ENCODE data around the gene ACOX2.

DNA sequence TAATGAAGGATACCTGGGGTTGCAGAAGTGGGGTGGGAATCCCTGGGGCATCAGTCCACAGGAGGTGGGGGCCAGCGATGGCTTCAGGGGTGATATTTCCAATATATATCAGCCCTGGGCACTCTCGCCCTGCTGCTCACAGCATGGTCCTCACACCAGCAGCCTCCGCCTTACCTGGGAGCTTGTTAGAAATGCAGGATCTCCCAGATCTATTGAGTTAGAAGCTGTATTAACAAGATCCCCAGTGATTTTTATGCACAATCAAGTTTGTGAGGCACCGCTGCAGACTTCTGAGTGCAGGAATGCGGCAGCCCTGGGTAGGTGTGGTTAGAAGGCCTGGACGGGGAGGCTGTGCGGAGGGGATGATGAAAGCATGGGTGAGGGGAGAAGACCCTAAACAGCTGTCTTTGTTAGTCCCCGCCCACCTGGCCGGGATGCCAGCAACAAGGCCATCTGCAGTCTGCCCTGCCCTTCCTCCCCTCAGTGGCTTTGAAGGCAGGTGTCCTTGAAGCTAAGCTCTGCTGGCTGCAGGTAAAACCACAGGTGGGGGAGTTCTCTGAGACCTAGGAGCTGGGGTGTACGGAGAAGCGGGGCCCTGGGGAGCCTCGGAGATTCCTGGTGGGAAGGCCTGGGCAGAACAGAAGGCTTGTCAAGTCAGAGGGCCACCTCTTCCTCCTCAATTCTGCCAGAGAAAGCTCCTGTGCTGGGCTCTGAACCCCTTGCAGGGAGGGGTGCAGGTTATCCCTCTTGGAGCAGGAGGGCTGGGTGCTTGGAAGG, 28.8 kb upstream of the ACOX2 start:
- TF ChIP-seq POLR2AphosphoS5 (IDR thresholded peaks at IDR 0.05) (no peak), EP300 (IDR thresholded peaks at IDR 0.05) (no peak)
- TF ChIP-seq, protein P1, sequence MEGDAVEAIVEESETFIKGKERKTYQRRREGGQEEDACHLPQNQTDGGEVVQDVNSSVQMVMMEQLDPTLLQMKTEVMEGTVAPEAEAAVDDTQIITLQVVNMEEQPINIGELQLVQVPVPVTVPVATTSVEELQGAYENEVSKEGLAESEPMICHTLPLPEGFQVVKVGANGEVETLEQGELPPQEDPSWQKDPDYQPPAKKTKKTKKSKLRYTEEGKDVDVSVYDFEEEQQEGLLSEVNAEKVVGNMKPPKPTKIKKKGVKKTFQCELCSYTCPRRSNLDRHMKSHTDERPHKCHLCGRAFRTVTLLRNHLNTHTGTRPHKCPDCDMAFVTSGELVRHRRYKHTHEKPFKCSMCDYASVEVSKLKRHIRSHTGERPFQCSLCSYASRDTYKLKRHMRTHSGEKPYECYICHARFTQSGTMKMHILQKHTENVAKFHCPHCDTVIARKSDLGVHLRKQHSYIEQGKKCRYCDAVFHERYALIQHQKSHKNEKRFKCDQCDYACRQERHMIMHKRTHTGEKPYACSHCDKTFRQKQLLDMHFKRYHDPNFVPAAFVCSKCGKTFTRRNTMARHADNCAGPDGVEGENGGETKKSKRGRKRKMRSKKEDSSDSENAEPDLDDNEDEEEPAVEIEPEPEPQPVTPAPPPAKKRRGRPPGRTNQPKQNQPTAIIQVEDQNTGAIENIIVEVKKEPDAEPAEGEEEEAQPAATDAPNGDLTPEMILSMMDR (IDR thresholded peaks at IDR 0.05), result no peak

All from esophagus muscularis mucosa (tissue), 4 donors.